Epithelial cell of proximal tubule (primary cell): ENCODE results near the gene SUPT20HL2. TPM values are rescaled to one million over a fixed set of nuclear protein-coding genes. Genes with fewer than 3 reads are reported as not detected.

Experiments used
- DNase-seq: peaks from one replicate; pipeline ENCODE4 v3.0.0-alpha.2; 2011; ENCODE audit warnings: low read depth
- H3K4me3 ChIP-seq: 2 replicates; pipeline ENCODE4 v1.5.1; 2011; ENCODE audit warnings: low read depth, mild to moderate bottlenecking, low read length
- CTCF ChIP-seq: conservative IDR thresholded peaks from 2 replicates; pipeline ENCODE4 v1.5.1; 2012; ENCODE audit warnings: low read depth, mild to moderate bottlenecking, low read length
- total RNA-seq: library from RNA; depleted of rRNA; stranded (reverse); fragments of >200 nt; gene quantifications from 2 replicates; pipeline ENCODE4 v1.2.3, GENCODE V29; 2015

SUPT20HL2 gene
- total RNA-seq, 1 donor from 2014 or later, result not detected

GRCh38 chrX:24306440-24306839, 7.4 kb downstream of the SUPT20HL2 start:
- no peak for TF ChIP-seq CTCF
- no peak overlapping the region for H3K4me3 ChIP-seq
- no peak for DNase-seq

GRCh38 chrX:24305905-24306304, 8.0 kb downstream of the SUPT20HL2 start:
- TF ChIP-seq CTCF, result no peak
- no peak for DNase-seq
- H3K4me3 ChIP-seq, result no peak overlapping the region

- DNase-seq, result no peak
- TF ChIP-seq CTCF, result no peak
- H3K4me3 ChIP-seq, result no peak overlapping the region
Measured at GRCh38 chrX:24301806-24302205, 12.1 kb downstream of the SUPT20HL2 start.

GRCh38 chrX:24301060-24301459, 12.8 kb downstream of the SUPT20HL2 start:
- H3K4me3 ChIP-seq, result no peak overlapping the region
- no peak for DNase-seq

GRCh38 chrX:24298191-24298590, 15.7 kb downstream of the SUPT20HL2 start:
- TF ChIP-seq CTCF, result no peak
- H3K4me3 ChIP-seq, result no peak overlapping the region
- no peak for DNase-seq

More at GRCh38 chrX:24301060-24301459, 12.8 kb downstream of the SUPT20HL2 start:
- no peak for TF ChIP-seq CTCF

- no peak overlapping the region for H3K4me3 ChIP-seq
- TF ChIP-seq CTCF, result peak; percentile 12
- no peak for DNase-seq
Measured at GRCh38 chrX:24294619-24295018, 19.2 kb downstream of the SUPT20HL2 start.

- DNase-seq, result no peak
- TF ChIP-seq CTCF, result no peak
- no peak overlapping the region for H3K4me3 ChIP-seq
Measured at GRCh38 chrX:24293412-24293811, 20.5 kb downstream of the SUPT20HL2 start.
